Sigmoid colon (tissue), 4 donors: Measurements from ENCODE around the gene FBXL7.

ENCODE experiments used
- EP300 ChIP-seq, 4 donors: sonication (generic); formaldehyde crosslinking; IDR thresholded peaks; one replicate each; pipeline ENCODE4 v1.6.1; 2017; ENCODE audit warnings: antibody characterized with exemption in 4 of 4
- POLR2A ChIP-seq, 2 donors: fragments of 450-650 bp; IDR thresholded peaks; one replicate each; pipeline ENCODE4 v1.6.1; 2016; ENCODE audit warnings: antibody characterized with exemption in 2 of 2, mild to moderate bottlenecking in 2 of 2, moderate library complexity in 2 of 2
- TF ChIP-seq, protein P1 (sequence below), 4 experiments: fragments of 450-650 bp in 3 of 4; fragments of 200-600 bp in 1 of 4; IDR thresholded peaks; one replicate each; pipeline ENCODE4 v1.5.1; 2016 to 2019; ENCODE audit warnings: antibody characterized with exemption in 4 of 4, mild to moderate bottlenecking in 3 of 4, moderate library complexity in 2 of 4

DNA sequence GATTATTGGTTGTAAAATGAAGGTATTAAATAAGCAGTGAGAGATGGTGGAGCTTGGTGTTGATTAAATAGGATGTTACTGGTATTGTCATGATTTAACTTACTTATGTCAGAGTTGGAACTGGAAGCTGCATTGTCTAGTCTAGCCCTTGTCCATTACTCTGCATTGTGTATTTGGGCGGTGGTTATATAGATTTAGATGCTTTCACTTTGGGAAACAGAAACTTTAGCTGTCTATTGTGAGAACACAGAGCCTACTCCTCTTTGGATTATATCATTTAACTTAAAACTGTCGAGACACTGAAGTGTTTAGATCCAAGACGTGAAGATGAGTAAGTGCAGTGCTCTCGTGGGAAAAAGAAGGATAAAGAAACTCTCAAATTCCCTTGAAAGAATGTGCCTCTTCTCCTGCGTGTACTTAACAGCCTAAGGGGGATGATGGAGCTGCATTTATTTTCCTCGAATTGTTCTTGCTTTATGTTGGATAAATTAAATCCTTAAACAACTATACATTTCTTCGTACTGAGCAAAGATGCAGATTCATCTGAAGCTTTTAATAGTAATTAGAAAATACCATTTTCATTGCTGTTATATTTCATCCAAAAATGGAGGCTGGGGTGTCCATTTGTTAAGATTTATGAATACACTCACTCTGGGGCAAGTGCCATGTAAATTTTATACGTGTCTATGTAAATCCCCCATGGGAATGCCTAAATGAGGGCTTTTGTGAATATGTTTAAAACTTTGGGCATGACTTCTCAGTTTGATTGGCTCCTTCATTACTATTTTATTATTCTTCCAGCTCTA lies 21.6 kb downstream of the FBXL7 start:
- TF ChIP-seq, protein P1, sequence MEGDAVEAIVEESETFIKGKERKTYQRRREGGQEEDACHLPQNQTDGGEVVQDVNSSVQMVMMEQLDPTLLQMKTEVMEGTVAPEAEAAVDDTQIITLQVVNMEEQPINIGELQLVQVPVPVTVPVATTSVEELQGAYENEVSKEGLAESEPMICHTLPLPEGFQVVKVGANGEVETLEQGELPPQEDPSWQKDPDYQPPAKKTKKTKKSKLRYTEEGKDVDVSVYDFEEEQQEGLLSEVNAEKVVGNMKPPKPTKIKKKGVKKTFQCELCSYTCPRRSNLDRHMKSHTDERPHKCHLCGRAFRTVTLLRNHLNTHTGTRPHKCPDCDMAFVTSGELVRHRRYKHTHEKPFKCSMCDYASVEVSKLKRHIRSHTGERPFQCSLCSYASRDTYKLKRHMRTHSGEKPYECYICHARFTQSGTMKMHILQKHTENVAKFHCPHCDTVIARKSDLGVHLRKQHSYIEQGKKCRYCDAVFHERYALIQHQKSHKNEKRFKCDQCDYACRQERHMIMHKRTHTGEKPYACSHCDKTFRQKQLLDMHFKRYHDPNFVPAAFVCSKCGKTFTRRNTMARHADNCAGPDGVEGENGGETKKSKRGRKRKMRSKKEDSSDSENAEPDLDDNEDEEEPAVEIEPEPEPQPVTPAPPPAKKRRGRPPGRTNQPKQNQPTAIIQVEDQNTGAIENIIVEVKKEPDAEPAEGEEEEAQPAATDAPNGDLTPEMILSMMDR (IDR thresholded peaks at IDR 0.05) = no peak
- TF ChIP-seq POLR2A (IDR thresholded peaks at IDR 0.05) (no peak), EP300 (IDR thresholded peaks at IDR 0.05) (no peak)
